Loucy (cell line): ENCODE data around the gene FAM13C.

Source experiments
- CTCF ChIP-seq: fragments of 200-600 bp; sonication (generic); conservative IDR thresholded peaks from 2 replicates; pipeline ENCODE4 v1.5.1; 2014; ENCODE audit warnings: mild to moderate bottlenecking, antibody characterized with exemption, low read length
- EZH2phosphoT487 ChIP-seq: fragments of 200-600 bp; IDR thresholded peaks from 2 replicates; pipeline ENCODE4 v1.6.1; 2018; ENCODE audit warnings: antibody characterized with exemption, mild to moderate bottlenecking, moderate library complexity, borderline replicate concordance

- TF ChIP-seq CTCF (no peak), EZH2phosphoT487 (no peak)
Measured at GRCh38 chr10:59276919-59277318, 85.4 kb downstream of the FAM13C start.
